Ectodermal cell (in vitro differentiated cells): ENCODE measurements around the gene CDX1.

ENCODE experiments used
- H3K27ac ChIP-seq: 2 replicates; pipeline ENCODE4 v1.7.0; 2013; ENCODE audit warnings: mild to moderate bottlenecking, low read depth, low read length; ENCODE audit not compliant: insufficient read depth, poor library complexity, severe bottlenecking
- H3K27me3 ChIP-seq: 2 replicates; pipeline ENCODE4 v1.7.0; 2013; ENCODE audit warnings: mild to moderate bottlenecking, low read length; ENCODE audit not compliant: insufficient read depth, control insufficient read depth, poor library complexity, severe bottlenecking
- H3K36me3 ChIP-seq: one replicate; pipeline ENCODE4 v1.7.0; 2013; ENCODE audit warnings: low read length; ENCODE audit not compliant: control insufficient read depth, insufficient read depth
- H3K4me1 ChIP-seq: one replicate; pipeline ENCODE4 v1.7.0; 2013; ENCODE audit warnings: low read length; ENCODE audit not compliant: control insufficient read depth, insufficient read depth
- H3K4me3 ChIP-seq: 2 replicates; pipeline ENCODE4 v1.7.0; 2013; ENCODE audit warnings: low read depth, low read length, control low read depth; ENCODE audit not compliant: insufficient read depth
- H3K9me3 ChIP-seq: 2 replicates; pipeline ENCODE4 v1.7.0; 2013; ENCODE audit warnings: mild to moderate bottlenecking, low read length, moderate library complexity; ENCODE audit not compliant: control insufficient read depth
- WGBS, 2 experiments: methylation state at CpG; one replicate each; pipeline ENCODE4 v1.1.7; 2013; ENCODE audit warnings: missing lambda C conversion rate in 2 of 2; 5-methylcytosine and 5-hydroxymethylcytosine counted together

Gene CDX1

DNA sequence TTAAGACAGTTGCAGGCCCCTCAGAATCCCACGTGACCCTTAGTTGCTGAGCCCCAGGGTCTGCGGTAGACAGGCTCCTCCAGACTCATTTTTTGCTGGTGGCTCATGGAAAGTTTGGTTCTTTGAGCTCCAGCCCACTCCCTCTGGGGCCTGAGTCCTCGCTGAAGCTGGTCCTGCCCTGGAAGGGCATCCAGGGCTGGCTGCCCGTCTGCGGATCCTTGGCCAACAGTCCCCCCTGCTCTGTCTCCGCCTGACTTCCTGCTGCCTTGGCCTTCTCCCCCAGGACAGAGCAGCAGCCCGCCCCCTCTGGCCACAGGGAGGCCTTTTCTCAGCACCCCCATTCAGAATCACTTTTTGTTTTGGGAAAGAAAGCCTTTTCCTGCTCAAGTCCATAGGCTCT lies 47.7 kb downstream of the CDX1 start:
- WGBS, 2 experiments: 82 to 87% methylated on average over 7 of the region's 7 CpGs

GRCh38 chr5:150215979-150216944 lies 49.7 kb downstream of the CDX1 start:
- Histone ChIP-seq H3K4me3 (no peak overlapping the region), H3K27ac (no peak overlapping the region), H3K36me3 (no peaks in the 10 kb centered on the region), H3K9me3 (no peaks in the 10 kb centered on the region), H3K27me3 (no peaks in the 10 kb centered on the region), H3K4me1 (peaks cover 4% of the 10 kb centered on the region)
- 84 to 86% methylated on average over 10 of the region's 10 CpGs for WGBS, 2 experiments

More for the DNA sequence above, 47.7 kb downstream of the CDX1 start:
- H3K9me3 ChIP-seq: no peaks in the 10 kb centered on the region
- no peak overlapping the region for H3K27ac ChIP-seq
- no peaks in the 10 kb centered on the region for H3K27me3 ChIP-seq
- no peak overlapping the region for H3K4me3 ChIP-seq
- no peaks in the 10 kb centered on the region for H3K36me3 ChIP-seq
- peaks cover 11% of the 10 kb centered on the region for H3K4me1 ChIP-seq

GRCh38 chr5:150217038-150217437 lies 50.5 kb downstream of the CDX1 start:
- no peaks in the 10 kb centered on the region for H3K36me3 ChIP-seq
- H3K4me1 ChIP-seq: no peaks in the 10 kb centered on the region
- WGBS, 2 experiments: 73 to 92% methylated on average over 2 of the region's 2 CpGs
- no peak overlapping the region for H3K27ac ChIP-seq
- H3K4me3 ChIP-seq: no peak overlapping the region
- no peaks in the 10 kb centered on the region for H3K9me3 ChIP-seq
- no peaks in the 10 kb centered on the region for H3K27me3 ChIP-seq

- Histone ChIP-seq H3K9me3 (no peaks in the 10 kb centered on the region), H3K36me3 (no peaks in the 10 kb centered on the region), H3K4me3 (no peak overlapping the region), H3K4me1 (no peaks in the 10 kb centered on the region), H3K27me3 (no peaks in the 10 kb centered on the region), H3K27ac (no peak overlapping the region)
- 46% methylated on average over 10 of the region's 10 CpGs for WGBS, 2 experiments
Observed at GRCh38 chr5:150217873-150218692, 51.5 kb downstream of the CDX1 start.

DNA sequence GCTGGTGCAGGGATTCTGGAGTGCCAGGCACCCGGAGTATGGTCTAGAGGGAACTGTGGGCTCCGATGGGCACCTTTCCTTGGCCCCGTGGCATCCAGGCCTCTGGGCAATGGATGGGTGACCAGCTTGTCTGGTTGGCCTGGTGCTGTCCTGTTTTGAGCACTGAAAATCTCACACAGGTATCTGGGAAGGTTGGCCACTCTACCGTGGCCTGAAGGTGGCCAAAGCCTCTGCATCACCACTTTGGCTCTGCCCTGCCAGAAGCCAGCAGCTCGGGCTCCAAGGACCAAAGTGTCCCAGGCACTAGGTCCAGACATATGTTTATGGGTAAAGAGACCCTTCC lies 52.1 kb downstream of the CDX1 start:
- Histone ChIP-seq H3K4me1 (no peaks in the 10 kb centered on the region), H3K36me3 (no peaks in the 10 kb centered on the region), H3K27me3 (no peaks in the 10 kb centered on the region), H3K9me3 (no peaks in the 10 kb centered on the region), H3K4me3 (no peak overlapping the region), H3K27ac (no peak overlapping the region)
- WGBS, 2 experiments: 92 to 94% methylated on average over 5 of the region's 5 CpGs

GRCh38 chr5:150219142-150219541 lies 52.6 kb downstream of the CDX1 start:
- Histone ChIP-seq H3K27ac (no peak overlapping the region), H3K36me3 (no peaks in the 10 kb centered on the region), H3K27me3 (no peaks in the 10 kb centered on the region), H3K4me3 (no peak overlapping the region), H3K9me3 (no peaks in the 10 kb centered on the region), H3K4me1 (no peaks in the 10 kb centered on the region)

- Histone ChIP-seq H3K36me3 (no peaks in the 10 kb centered on the region), H3K27me3 (no peaks in the 10 kb centered on the region), H3K4me3 (no peak overlapping the region), H3K27ac (no peak overlapping the region), H3K9me3 (no peaks in the 10 kb centered on the region), H3K4me1 (no peaks in the 10 kb centered on the region)
- WGBS, 2 experiments: 85 to 89% methylated on average over 2 of the region's 2 CpGs
Observed at GRCh38 chr5:150219861-150220260, 53.3 kb downstream of the CDX1 start.

GRCh38 chr5:150221471-150221870 lies 54.9 kb downstream of the CDX1 start:
- no peak overlapping the region for H3K27ac ChIP-seq
- H3K36me3 ChIP-seq: no peaks in the 10 kb centered on the region
- no peaks in the 10 kb centered on the region for H3K9me3 ChIP-seq
- whole genome bisulfite sequencing, 2 experiments: 85 to 91% methylated on average over 5 of the region's 5 CpGs
- no peaks in the 10 kb centered on the region for H3K27me3 ChIP-seq
- no peaks in the 10 kb centered on the region for H3K4me1 ChIP-seq
- no peak overlapping the region for H3K4me3 ChIP-seq

DNA sequence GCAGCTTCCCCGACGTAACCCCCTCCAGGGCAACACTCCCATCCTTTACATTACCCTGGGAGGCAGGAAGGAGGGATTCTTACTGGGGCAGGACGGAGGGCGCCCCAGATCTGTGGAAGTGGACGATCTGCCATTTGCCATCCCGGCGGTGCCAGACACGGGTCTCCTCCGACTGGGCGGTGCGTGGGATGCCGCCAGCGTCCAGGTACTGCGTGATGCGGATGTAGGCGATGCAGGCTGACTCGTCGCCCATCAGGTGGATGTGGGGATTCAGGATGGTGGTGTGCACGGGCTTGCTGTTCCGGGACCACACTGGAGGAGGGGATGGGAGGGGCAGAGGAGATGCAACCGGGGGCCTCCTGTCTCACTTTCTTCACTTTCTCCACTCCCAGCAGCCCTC lies 56.3 kb downstream of the CDX1 start:
- no peak overlapping the region for H3K27ac ChIP-seq
- H3K4me3 ChIP-seq: no peak overlapping the region
- 93 to 96% methylated on average over 21 of the region's 21 CpGs for WGBS, 2 experiments
- H3K36me3 ChIP-seq: no peaks in the 10 kb centered on the region
- peaks cover 3% of the 10 kb centered on the region for H3K4me1 ChIP-seq
- H3K27me3 ChIP-seq: no peaks in the 10 kb centered on the region
- no peaks in the 10 kb centered on the region for H3K9me3 ChIP-seq

DNA sequence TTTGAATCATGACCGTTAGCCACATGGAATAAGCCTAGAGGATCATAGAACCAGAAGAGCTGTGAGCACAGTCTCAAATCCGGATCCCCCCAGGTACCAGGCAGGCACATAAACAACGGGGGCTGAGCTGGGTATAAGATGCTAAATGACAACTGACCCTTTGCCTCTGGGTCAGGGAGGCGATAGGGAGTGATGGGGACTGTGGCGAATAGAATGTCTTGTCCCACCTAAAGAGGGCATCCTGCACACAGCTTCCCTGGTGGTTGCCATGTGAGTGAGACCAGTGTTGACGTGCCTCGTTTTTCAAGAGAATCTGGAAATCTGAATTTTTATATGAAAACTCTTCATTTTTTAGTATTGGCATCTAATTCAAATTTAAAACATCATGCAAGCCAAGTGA lies 56.9 kb downstream of the CDX1 start:
- Histone ChIP-seq H3K4me1 (peaks cover 8% of the 10 kb centered on the region), H3K27me3 (no peaks in the 10 kb centered on the region), H3K9me3 (no peaks in the 10 kb centered on the region), H3K27ac (no peak overlapping the region), H3K4me3 (no peak overlapping the region), H3K36me3 (no peaks in the 10 kb centered on the region)
- 89 to 91% methylated on average over 7 of the region's 7 CpGs for WGBS, 2 experiments
